Measurements from ENCODE around the gene TENM3. TPM values are rescaled to one million over a fixed set of nuclear protein-coding genes. Genes with fewer than 3 reads are reported as not detected.
"Not testable (repeated sequence)": the region's sequence is repeated elsewhere in the genome, so short reads cannot be mapped to it uniquely, and the experiment has no call there.

Gene TENM3
- total RNA-seq, 1 experiment from 2014 or later, result 34.1 TPM

- Mint-ChIP-seq H3K27me3 (ENCODE audit: insufficient read depth, unreplicated experiment) (no peaks in the 10 kb centered on the region), H3K27ac (ENCODE audit: low read depth, unreplicated experiment) (no peak overlapping the region), H3K9me3 (ENCODE audit: unreplicated experiment) (peaks cover 6% of the 10 kb centered on the region), H3K4me1 (ENCODE audit: insufficient read depth, unreplicated experiment) (peaks cover 19% of the 10 kb centered on the region), H3K4me3 (ENCODE audit: unreplicated experiment) (no peak overlapping the region), H3K36me3 (ENCODE audit: insufficient read depth, unreplicated experiment) (no peaks in the 10 kb centered on the region)
- ChIA-PET POLR2A (interaction anchor here (1.8 kb wide), 1 partner anchor 48 kb away, joined by 3 read pairs; no protein-coding TSS in a partner anchor), CTCF (interaction anchor here (1.3 to 1.6 kb wide), 3 partner anchors 10 to 13 kb away, joined by 3 to 4 read pairs (median 4); no protein-coding TSS in a partner anchor)
- DNase-seq (ENCODE audit: unreplicated experiment), result no peak
- intact Hi-C loops (cut with micrococcal nuclease), result no loop called here
- TF ChIP-seq CTCF (IDR thresholded peaks at IDR 0.05; ENCODE audit: unreplicated experiment), result no peak
- no TSS peak for BruUV-seq (replicated peaks)
These were observed 7.0 kb upstream of the TENM3 start for GRCh38 chr4:182236186-182236585.

DNA sequence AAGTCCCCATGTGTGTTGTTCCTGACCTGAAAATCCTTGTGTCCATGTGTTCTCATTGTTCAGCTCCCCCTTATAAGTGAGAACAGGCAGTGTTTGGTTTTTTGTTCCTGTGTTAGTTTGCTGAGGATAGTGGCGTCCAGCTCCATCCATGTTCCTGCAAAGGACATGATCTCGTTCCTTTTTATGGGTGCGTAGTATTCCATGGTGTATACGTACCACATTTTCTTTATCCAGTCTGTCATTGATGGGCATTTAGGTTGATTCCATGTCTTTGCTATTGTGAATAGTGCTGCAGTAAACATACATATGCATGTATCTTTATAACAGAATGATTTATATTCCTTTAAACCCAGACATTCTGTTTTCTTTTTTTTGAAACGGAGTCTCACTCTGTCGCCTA lies 6.2 kb upstream of the TENM3 start:
- H3K4me1 Mint-ChIP-seq (ENCODE audit: insufficient read depth, unreplicated experiment), result peaks cover 19% of the 10 kb centered on the region
- H3K27ac Mint-ChIP-seq (ENCODE audit: low read depth, unreplicated experiment); BruUV-seq (replicated peaks); H3K36me3 Mint-ChIP-seq (ENCODE audit: insufficient read depth, unreplicated experiment); DNase-seq (ENCODE audit: unreplicated experiment); H3K9me3 Mint-ChIP-seq (ENCODE audit: unreplicated experiment); CTCF ChIA-PET; H3K4me3 Mint-ChIP-seq (ENCODE audit: unreplicated experiment); POLR2A ChIA-PET; intact Hi-C loops (cut with micrococcal nuclease); H3K27me3 Mint-ChIP-seq (ENCODE audit: insufficient read depth, unreplicated experiment): not testable (repeated sequence)

GRCh38 chr4:182238355-182238931 lies 4.8 kb upstream of the TENM3 start:
- intact Hi-C loops (cut with micrococcal nuclease), result no loop called here
- CTCF ChIA-PET, result interaction anchor here (0.6 to 1.2 kb wide), 4 partner anchors 18 to 446 kb away, joined by 3 to 4 read pairs (median 3); no protein-coding TSS in a partner anchor
- Mint-ChIP-seq H3K4me1 (ENCODE audit: insufficient read depth, unreplicated experiment) (peaks cover 28% of the 10 kb centered on the region), H3K27me3 (ENCODE audit: insufficient read depth, unreplicated experiment) (no peaks in the 10 kb centered on the region), H3K4me3 (ENCODE audit: unreplicated experiment) (no peak overlapping the region), H3K27ac (ENCODE audit: low read depth, unreplicated experiment) (peak overlapping the region; percentile 28), H3K9me3 (ENCODE audit: unreplicated experiment) (peaks cover 6% of the 10 kb centered on the region), H3K36me3 (ENCODE audit: insufficient read depth, unreplicated experiment) (no peaks in the 10 kb centered on the region)
- no peak for TF ChIP-seq CTCF (IDR thresholded peaks at IDR 0.05; ENCODE audit: unreplicated experiment)
- no TSS peak for BruUV-seq (replicated peaks)
- POLR2A ChIA-PET, result interaction anchor here (0.6 to 2.0 kb wide), 8 partner anchors 8 to 93 kb away, joined by 3 to 8 read pairs (median 4); no protein-coding TSS in a partner anchor
- peak; percentile 30 for DNase-seq (ENCODE audit: unreplicated experiment)

- Mint-ChIP-seq H3K36me3 (ENCODE audit: insufficient read depth, unreplicated experiment) (no peaks in the 10 kb centered on the region), H3K27me3 (ENCODE audit: insufficient read depth, unreplicated experiment) (no peaks in the 10 kb centered on the region), H3K9me3 (ENCODE audit: unreplicated experiment) (peaks cover 6% of the 10 kb centered on the region), H3K4me3 (ENCODE audit: unreplicated experiment) (no peak overlapping the region), H3K4me1 (ENCODE audit: insufficient read depth, unreplicated experiment) (peaks cover 35% of the 10 kb centered on the region), H3K27ac (ENCODE audit: low read depth, unreplicated experiment) (no peak overlapping the region)
- no peak for TF ChIP-seq CTCF (IDR thresholded peaks at IDR 0.05; ENCODE audit: unreplicated experiment)
- BruUV-seq (replicated peaks), result no TSS peak
- no peak for DNase-seq (ENCODE audit: unreplicated experiment)
- ChIA-PET CTCF (no interaction called here), POLR2A (interaction anchor here (0.7 kb wide), 1 partner anchor 101 kb away, joined by 3 read pairs; no protein-coding TSS in a partner anchor)
- intact Hi-C loops (cut with micrococcal nuclease), result no loop called here
These were observed 2.8 kb upstream of the TENM3 start for GRCh38 chr4:182240161-182241130.

GRCh38 chr4:182242260-182242659 lies 942 bp upstream of the TENM3 start:
- peaks cover 51% of the 10 kb centered on the region for H3K4me1 Mint-ChIP-seq (ENCODE audit: insufficient read depth, unreplicated experiment)
- H3K4me3 Mint-ChIP-seq (ENCODE audit: unreplicated experiment); H3K36me3 Mint-ChIP-seq (ENCODE audit: insufficient read depth, unreplicated experiment); H3K9me3 Mint-ChIP-seq (ENCODE audit: unreplicated experiment); H3K27me3 Mint-ChIP-seq (ENCODE audit: insufficient read depth, unreplicated experiment); POLR2A ChIA-PET; H3K27ac Mint-ChIP-seq (ENCODE audit: low read depth, unreplicated experiment); BruUV-seq (replicated peaks); DNase-seq (ENCODE audit: unreplicated experiment); intact Hi-C loops (cut with micrococcal nuclease); CTCF ChIA-PET: not testable (repeated sequence)
